ENCODE results near the gene HDAC7. TPM values are rescaled to one million over a fixed set of nuclear protein-coding genes. Genes with fewer than 3 reads are reported as not detected.
A peak's percentile ranks its signal among the peaks of the same experiment; 100 is the strongest.

HDAC7 gene
- total RNA-seq, 1 experiment from 2014 or later, result 37.1 TPM

DNA sequence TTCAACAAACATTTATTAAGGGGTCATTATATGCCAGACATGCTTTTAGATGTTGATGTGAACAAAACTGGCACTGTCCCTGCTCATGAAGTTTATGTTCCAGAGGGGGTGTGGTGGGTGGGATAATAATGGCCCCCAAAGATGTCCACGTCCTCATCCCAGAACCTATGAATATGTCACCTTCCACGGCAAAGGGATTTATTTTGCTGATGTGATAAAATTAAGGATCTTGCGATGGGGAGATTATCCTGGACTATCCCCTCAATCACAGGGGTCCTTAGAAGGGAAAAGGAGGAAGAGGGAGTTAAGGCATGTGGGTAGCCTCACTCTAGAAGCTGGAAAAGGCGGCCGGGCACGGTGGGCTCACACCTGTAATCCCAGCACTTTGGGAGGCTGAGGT lies 48.4 kb downstream of the HDAC7 start:
- Histone ChIP-seq H3K27ac (no peak overlapping the region), H3K36me3 (no peaks in the 10 kb centered on the region), H3K27me3 (no peaks in the 10 kb centered on the region), H3K4me1 (peaks cover 17% of the 10 kb centered on the region), H3K4me3 (no peak overlapping the region), H3K9me3 (replicated peaks) (no peaks in the 10 kb centered on the region)
- no peak for DNase-seq

DNA sequence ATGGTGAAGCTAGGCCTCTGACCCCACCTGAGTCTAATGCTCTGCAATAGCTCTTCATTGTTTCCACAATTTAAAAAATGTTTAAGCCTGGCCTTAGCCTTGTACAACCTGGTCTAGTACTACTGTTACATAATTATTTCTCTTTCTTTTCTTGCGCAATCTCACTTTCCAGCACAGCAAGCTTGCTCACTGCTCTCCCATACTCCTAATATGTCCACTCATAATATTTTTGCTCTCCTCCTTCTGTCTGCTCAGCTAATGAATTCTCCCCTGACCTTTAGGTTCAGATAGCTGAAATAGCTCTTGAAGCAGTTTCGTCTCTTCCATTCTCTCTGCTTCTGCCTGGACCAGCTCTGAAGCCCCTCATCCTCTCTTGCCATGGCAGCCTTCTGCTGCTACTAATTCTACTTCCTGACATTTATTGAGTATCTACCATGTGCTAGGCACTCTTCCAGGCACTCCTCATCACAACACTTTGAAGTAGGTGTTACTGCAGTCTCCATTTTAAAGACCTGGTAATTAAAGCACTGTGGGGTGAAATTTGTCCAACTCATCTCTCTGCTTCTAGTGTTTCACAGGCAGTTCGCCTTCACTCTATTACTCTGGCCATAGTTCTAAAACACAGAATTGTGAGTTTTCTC lies 49.5 kb downstream of the HDAC7 start:
- Histone ChIP-seq H3K27ac (no peak overlapping the region), H3K4me1 (peaks cover 17% of the 10 kb centered on the region), H3K4me3 (no peak overlapping the region), H3K27me3 (no peaks in the 10 kb centered on the region), H3K9me3 (replicated peaks) (no peaks in the 10 kb centered on the region), H3K36me3 (no peaks in the 10 kb centered on the region)
- DNase-seq, result no peak

DNA sequence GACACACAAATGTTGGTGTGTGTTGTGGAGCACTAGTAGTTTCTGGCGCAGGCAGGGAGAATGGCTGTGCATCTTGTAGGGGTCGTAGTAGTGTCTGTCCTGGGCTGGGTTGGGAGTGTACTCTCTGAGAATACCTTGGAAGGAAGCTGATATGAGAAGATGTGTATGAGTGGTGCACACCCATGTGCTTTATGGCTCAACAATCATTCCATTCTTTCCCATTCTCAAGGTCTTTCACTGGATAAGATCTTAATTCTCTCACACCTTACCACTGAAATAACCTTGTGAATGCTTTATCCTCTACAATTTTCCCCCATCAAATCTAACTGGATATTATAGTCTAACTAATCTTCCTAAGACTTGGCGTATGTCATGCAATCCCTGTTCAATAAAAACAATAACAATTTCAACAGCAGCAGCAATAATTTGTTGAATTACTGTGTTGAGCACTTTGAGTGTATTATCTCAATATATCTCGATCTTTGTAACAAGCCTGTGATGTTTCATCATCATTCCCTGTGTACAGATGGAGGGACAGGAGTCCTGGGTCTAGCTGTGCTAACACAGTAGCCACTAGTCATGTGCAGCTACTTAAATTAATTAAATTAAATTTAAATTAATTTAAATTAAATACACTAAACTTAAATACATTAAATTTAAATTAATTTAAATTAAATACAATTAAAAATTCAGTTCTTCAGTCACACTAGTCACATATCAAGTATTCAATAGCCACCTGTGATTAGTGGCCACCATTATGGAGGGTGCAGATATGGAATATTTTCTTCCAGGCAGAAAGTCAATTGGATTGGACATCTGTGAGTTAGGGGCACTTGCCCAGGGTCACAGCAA lies 50.2 kb downstream of the HDAC7 start:
- Histone ChIP-seq H3K27ac (no peak overlapping the region), H3K9me3 (replicated peaks) (no peaks in the 10 kb centered on the region)
- DNase-seq, result no peak

DNA sequence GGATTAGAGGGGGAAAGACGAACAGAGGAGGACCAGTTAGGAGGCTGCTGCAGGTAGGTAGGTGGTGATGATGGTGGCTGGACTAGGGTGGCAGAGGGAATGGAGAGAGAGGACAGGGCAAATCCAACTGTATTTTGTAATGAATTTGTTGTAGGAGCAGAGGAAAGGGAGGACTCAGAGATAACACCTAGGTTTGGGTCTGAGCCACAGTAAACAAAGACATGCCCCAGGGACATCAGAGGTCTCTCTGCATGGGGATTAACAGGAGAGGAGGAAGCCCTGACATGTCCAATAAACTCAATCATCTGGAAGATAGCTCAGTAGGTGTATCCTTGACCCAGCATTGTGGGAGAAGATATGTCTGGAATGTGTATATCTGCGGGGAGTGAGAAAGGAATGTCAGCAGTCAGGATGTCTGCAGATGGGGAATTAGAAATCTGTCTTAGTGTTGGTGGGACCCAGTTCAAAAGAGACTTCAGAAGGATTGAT lies 51.3 kb downstream of the HDAC7 start:
- Histone ChIP-seq H3K27me3 (no peaks in the 10 kb centered on the region), H3K4me3 (no peak overlapping the region)

More for the DNA sequence above, 50.2 kb downstream of the HDAC7 start:
- H3K36me3 ChIP-seq, result no peaks in the 10 kb centered on the region
- H3K4me3 ChIP-seq, result no peak overlapping the region
- peaks cover 17% of the 10 kb centered on the region for H3K4me1 ChIP-seq
- H3K27me3 ChIP-seq, result no peaks in the 10 kb centered on the region

DNA sequence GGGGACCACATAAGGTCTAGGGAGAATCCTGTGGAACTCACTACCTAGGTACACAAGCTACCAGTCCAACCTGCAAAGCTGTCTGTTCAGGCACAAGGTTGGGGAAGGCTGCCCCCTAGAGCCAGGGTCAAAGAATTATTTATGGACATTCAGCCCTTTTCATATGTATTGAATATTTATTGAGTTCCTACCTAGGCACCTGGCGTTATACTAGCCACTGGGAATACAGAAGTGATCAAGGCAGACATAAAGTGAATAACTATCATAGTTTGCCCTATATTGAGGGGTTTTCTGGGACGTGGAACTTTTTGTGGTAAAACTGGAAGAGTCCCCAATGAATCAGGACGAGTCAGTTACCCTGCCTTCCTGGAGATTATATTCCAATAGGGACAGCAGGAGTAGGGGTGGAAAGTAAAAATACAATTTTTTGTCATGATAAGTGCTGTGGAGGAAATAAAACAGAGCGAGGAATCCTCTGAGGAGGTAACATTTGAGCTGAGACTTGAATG lies 52.4 kb downstream of the HDAC7 start:
- Histone ChIP-seq H3K9me3 (replicated peaks) (no peaks in the 10 kb centered on the region), H3K27me3 (no peaks in the 10 kb centered on the region), H3K27ac (no peak overlapping the region), H3K4me1 (peaks cover 17% of the 10 kb centered on the region), H3K4me3 (no peak overlapping the region), H3K36me3 (no peaks in the 10 kb centered on the region)
- DNase-seq, result peak; percentile 52 to 75

More for the DNA sequence above, 51.3 kb downstream of the HDAC7 start:
- DNase-seq, result peak in 1 of 2 experiments; percentile 35
- H3K9me3 ChIP-seq (replicated peaks), result no peaks in the 10 kb centered on the region
- H3K4me1 ChIP-seq, result peaks cover 17% of the 10 kb centered on the region
- no peaks in the 10 kb centered on the region for H3K36me3 ChIP-seq
- H3K27ac ChIP-seq, result no peak overlapping the region

DNA sequence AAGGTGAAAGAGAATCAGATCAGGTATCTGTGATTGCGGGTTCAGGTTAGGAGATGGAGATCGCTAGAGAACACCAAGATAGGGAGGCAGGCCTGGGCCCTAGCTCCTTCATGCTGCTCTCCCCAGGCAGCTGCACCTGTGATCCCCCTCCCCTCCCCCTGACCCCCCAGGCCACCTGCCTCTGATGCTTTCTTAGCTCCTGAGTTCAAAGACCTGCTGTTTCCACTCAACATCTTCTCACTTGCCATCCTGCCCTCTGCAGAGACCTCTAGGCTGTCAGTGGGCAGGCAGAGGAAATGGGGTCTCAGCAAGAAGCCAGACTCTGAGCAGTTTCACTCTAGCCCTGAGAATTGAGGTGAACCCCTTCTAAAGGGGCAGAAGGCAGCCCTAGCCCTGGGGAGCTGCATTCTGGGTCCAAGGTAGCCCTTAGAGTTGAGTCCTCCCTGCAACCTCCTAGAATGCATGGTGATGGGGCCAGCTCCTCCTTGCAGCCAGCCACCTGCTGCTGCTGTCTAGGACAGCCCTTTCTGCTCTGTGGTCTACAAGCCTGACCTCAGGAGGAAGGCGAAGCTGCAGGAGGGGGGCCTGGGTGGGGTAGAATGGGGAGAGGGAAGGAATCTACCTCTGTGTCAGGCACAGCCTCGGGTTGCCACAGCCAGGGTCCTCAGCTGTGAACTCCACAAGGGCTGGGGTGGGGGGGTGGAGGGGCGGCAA lies 53.0 kb downstream of the HDAC7 start:
- DNase-seq, result no peak

DNA sequence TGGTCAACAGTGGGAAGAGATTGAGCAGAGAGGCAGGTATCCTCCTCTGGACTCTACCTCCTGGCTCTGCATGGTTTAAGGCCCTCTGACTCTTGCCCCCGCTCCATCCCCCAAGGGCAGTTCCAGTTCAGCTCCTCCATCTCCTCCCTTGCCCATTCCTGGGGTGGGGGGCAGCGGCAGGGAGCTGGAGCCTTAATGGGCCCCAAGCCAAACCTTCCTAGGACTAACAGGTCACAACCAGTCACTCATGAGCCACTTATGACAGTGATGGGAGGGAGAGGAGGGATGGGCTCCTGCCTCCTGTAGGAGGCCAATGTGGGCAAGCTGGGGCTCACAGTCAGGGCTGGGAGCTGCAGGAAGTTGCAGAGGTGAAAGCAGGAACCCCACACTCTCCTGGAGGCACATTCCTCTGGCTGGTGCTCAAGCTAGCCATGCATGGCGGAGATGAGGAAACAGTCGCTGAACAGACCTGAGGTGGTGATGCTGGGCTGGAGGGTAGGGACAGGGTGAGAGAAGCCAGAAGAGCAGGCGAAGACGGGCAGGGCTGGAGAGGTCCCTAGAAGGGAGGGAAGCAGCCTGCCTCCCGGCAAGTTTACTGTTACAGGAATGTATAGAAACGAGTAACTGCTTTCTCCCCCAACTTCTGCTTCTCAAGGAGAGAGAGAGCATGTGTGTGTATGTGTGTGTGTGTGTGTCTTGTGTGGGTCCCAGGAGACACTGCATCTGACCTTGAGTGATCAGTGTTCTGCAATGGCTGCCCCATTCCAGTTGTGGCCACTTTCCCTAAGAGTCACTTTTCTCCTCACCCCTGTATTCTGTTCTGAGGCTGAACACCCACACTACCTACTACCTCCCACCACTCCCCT lies 56.0 kb downstream of the HDAC7 start:
- H3K9me3 ChIP-seq (replicated peaks), result no peaks in the 10 kb centered on the region
- peaks cover 4% of the 10 kb centered on the region; the same call in 1 of the 2 replicates for H3K27me3 ChIP-seq
- H3K27ac ChIP-seq, result no peak overlapping the region
- H3K4me1 ChIP-seq, result peaks cover 13% of the 10 kb centered on the region
- no peaks in the 10 kb centered on the region for H3K36me3 ChIP-seq
- DNase-seq, result no peak
- H3K4me3 ChIP-seq, result no peak overlapping the region

More for the DNA sequence above, 53.0 kb downstream of the HDAC7 start:
- Histone ChIP-seq H3K4me1 (peaks cover 17% of the 10 kb centered on the region), H3K27ac (no peak overlapping the region), H3K4me3 (no peak overlapping the region), H3K36me3 (no peaks in the 10 kb centered on the region), H3K27me3 (no peaks in the 10 kb centered on the region; the same call in 1 of the 2 replicates), H3K9me3 (replicated peaks) (no peaks in the 10 kb centered on the region)

DNA sequence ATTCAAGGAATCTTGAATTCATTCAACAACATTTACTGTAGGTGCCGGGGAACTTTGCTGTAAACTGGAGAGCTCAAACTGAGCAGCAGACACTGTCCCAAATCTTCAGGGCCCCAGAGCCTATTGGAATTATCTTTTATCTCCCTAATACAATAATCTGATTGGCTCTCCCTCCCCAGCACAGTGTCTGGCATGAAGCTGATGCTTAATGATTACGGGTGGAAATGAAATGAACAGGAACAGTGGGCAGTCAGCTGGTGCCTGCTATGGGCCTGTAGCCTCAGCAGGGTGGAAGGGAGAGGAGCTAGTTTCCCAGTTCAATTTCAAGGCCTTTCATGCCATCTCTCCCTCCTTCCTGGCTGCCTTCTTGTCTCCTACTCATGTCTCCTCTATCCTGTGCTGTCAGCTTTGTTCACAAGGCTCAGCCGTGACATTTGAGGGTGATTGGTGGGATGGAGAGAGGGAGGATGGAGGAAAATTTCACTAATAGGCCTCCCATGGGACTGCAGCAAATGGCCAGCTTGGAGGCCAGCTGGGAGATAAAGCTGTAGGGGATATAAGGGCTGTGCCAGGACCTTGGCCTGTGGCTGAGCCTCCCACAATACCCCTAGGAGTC lies 56.7 kb downstream of the HDAC7 start:
- H3K4me3 ChIP-seq, result no peak overlapping the region
- no peaks in the 10 kb centered on the region for H3K9me3 ChIP-seq (replicated peaks)
- H3K36me3 ChIP-seq, result no peaks in the 10 kb centered on the region
- peaks cover 4% of the 10 kb centered on the region; the same call in 1 of the 2 replicates for H3K27me3 ChIP-seq
- no peak overlapping the region for H3K27ac ChIP-seq
- DNase-seq, result no peak
- H3K4me1 ChIP-seq, result peaks cover 8% of the 10 kb centered on the region

DNA sequence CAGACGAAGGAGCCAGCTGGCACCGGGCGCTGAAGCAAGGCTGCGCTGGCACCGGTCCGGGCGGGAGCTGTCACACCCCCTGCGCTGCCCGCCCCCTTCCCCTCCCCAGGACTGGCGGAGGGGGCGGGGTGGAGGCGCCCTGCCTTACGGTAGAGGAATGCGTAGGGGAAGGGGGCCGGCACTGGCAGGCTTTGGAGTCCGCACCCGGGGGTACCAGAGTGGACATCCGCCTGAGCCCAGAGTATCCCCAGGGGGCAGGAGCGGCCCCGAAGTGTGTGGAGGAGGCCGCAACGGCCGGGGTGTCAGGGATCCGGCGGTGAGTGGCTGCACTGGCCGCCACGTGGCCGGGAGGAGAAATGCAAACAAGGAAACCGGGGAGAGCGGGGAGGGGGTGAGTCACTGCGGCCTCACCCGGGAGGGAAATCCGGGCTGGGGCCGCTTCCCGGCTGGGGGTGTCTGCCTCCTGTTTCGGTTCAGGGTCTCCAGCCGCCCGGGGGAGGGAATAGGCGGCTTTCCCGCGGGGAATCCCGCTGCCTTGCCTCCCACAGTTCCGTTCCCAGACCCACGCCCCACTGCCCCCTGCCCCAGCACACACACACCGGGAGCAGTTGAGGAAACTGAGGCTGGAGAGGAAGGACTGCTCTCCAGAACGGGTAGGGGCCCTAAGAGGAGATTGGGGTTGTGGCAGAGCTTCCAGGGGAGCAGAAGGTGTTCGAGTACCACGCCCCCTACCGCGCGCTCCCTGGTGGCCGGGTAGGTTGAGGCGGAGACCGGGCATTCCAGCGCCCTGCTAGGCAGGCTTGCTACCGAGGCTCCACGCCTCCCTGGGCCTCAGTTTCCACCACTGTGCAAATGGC lies 60.6 kb downstream of the HDAC7 start, which contains the start of gene RAPGEF3:
TSS of gene RAPGEF3 (minus strand) at position 47 of the 857 bp plus-strand sequence. CDS start 324 bp downstream, outside the sequence.
- H3K4me1 ChIP-seq, result peaks cover 6% of the 10 kb centered on the region
- peaks cover 4% of the 10 kb centered on the region; the same call in 1 of the 2 replicates for H3K27me3 ChIP-seq
- H3K36me3 ChIP-seq, result no peaks in the 10 kb centered on the region
- H3K9me3 ChIP-seq (replicated peaks), result no peaks in the 10 kb centered on the region
- DNase-seq, result peak; percentile 85 to 87
- H3K27ac ChIP-seq, result no peak within 1 kb of the TSS
- peak within 1 kb of the TSS; percentile 63 for H3K4me3 ChIP-seq

DNA sequence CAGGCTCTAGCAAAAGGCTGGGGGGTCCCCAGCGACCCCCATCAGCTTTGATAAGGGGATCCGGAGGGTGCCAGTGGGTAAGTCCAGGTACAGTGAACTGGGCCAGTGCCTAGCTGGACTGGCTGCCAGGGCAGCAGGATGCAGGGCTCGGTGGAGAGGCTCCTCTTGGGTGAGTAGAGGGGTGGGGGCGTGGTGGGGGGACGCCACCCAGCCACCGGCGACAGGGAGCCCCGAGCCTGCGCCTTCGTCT lies 61.2 kb downstream of the HDAC7 start:
- Histone ChIP-seq H3K4me3 (peak overlapping the region; percentile 63), H3K4me1 (peaks cover 12% of the 10 kb centered on the region), H3K36me3 (no peaks in the 10 kb centered on the region), H3K27ac (no peak overlapping the region), H3K27me3 (peaks cover 4% of the 10 kb centered on the region; the same call in 1 of the 2 replicates), H3K9me3 (replicated peaks) (no peaks in the 10 kb centered on the region)
- no peak for DNase-seq

DNA sequence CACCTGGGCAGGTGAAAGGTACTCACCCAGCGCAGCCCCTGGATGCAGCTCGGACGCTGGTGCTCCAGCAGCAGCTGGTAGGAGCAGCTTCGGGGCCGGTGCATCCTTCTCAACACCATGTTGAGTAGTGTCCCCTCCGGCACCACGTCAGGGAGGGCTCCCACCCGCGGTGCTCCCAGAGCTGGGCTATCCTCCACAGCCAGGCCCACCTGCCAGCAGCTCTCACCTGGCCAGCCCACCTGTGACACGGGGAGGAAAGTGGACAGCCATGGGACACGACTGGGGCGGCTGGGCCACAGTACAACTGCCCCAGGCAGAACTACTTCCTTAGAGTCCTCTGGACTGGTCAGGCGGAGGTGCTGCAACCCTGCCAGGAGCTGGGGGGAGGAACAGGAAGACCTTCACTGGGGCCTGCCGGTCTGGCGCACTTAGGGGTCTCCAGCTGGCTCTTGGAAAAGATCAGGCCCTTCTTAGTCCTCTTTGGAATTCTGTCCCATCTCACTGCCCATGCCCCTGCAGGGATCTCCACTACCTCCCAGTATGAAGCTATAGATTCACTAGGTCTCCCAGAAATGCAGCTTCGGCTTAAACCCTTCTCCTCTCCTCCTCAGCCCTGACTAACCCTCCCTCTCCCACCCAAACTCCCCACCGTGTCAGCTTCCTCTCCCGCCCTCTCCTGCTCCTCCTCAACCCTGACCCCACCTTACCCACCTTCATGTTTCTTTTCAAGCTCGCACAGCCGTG lies 61.7 kb downstream of the HDAC7 start:
- no peaks in the 10 kb centered on the region for H3K9me3 ChIP-seq (replicated peaks)
- no peak for DNase-seq
- peak overlapping the region; percentile 63 for H3K4me3 ChIP-seq
- H3K36me3 ChIP-seq, result no peaks in the 10 kb centered on the region
- peaks cover 16% of the 10 kb centered on the region for H3K4me1 ChIP-seq
- peaks cover 4% of the 10 kb centered on the region; the same call in 1 of the 2 replicates for H3K27me3 ChIP-seq
- H3K27ac ChIP-seq, result no peak overlapping the region

DNA sequence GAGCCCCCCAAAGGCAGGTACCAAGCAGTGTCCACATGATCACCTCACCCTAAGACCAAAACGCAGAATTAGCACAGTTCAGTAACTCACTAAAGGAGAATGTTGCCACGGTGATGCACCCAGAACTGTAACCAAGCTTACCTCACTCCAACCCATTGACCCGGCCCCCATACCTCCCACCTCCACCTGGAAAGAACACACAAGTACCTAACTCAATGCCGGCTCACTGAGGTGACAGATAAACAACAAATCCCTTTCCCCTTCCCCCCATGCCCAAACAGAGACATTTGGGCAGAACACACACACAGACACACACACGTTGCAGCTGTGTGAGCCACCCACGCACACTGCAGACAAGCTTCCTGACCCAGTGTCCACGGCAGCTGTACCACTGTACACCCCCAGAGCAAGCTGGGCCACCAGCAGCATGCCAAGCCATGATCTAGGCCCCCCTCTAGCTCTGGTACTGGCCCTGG lies 62.3 kb downstream of the HDAC7 start:
- Histone ChIP-seq H3K27ac (no peak overlapping the region), H3K4me1 (peaks cover 16% of the 10 kb centered on the region)

More for the DNA sequence above, 62.3 kb downstream of the HDAC7 start:
- Histone ChIP-seq H3K27me3 (peaks cover 4% of the 10 kb centered on the region; the same call in 1 of the 2 replicates), H3K4me3 (no peak overlapping the region), H3K36me3 (no peaks in the 10 kb centered on the region), H3K9me3 (replicated peaks) (no peaks in the 10 kb centered on the region)
- no peak for DNase-seq

All from SJCRH30 (cell line).